Glomerular visceral epithelial cell (primary cell): ENCODE data around the gene CYP4F11.
"Not testable (repeated sequence)": the region's sequence is repeated elsewhere in the genome, so short reads cannot be mapped to it uniquely, and the experiment has no call there.

ENCODE experiments used
- DNase-seq: peaks from one replicate; pipeline ENCODE4 v3.0.0-alpha.2; 2016; ENCODE audit errors: extremely low spot score

CYP4F11 gene

GRCh38 chr19:15923702-15924101, 10.6 kb downstream of the CYP4F11 start:
- no peak for DNase-seq

- DNase-seq = no peak
Measured at GRCh38 chr19:15922021-15922420, 12.3 kb downstream of the CYP4F11 start.

GRCh38 chr19:15919243-15919642, 15.1 kb downstream of the CYP4F11 start:
- no peak for DNase-seq

- no peak for DNase-seq
Measured at GRCh38 chr19:15915109-15915508, 19.2 kb downstream of the CYP4F11 start.

GRCh38 chr19:15913830-15914229, 20.5 kb downstream of the CYP4F11 start:
- DNase-seq = no peak

GRCh38 chr19:15913384-15913783, 20.9 kb downstream of the CYP4F11 start:
- DNase-seq = no peak

GRCh38 chr19:15911599-15912235, 22.6 kb downstream of the CYP4F11 start:
- DNase-seq = no peak

GRCh38 chr19:15905026-15905425, 29.3 kb downstream of the CYP4F11 start:
- no peak for DNase-seq

GRCh38 chr19:15902898-15903297, 31.4 kb downstream of the CYP4F11 start:
- not testable (repeated sequence) for DNase-seq

- no peak for DNase-seq
Measured at GRCh38 chr19:15902254-15902653, 32.1 kb downstream of the CYP4F11 start.

GRCh38 chr19:15900504-15900903, 33.8 kb downstream of the CYP4F11 start:
- DNase-seq = no peak

- peak; percentile 13 for DNase-seq
Measured at GRCh38 chr19:15900032-15900431, 34.3 kb downstream of the CYP4F11 start.

- not testable (repeated sequence) for DNase-seq
Measured at GRCh38 chr19:15899561-15899960, 34.8 kb downstream of the CYP4F11 start.

- no peak for DNase-seq
Measured at GRCh38 chr19:15897738-15898276, 36.5 kb downstream of the CYP4F11 start, which contains the start of gene CYP4F2. Gene CYP4F2, minus strand, starts transcription at chr19:15898074. Its CDS starts 463 bp downstream, at chr19:15897611.

GRCh38 chr19:15897026-15897737, 37.1 kb downstream of the CYP4F11 start:
- no peak for DNase-seq

- DNase-seq = no peak
Measured at GRCh38 chr19:15895876-15896430, 38.4 kb downstream of the CYP4F11 start.

GRCh38 chr19:15894359-15894758, 40.0 kb downstream of the CYP4F11 start:
- DNase-seq = no peak

- DNase-seq = no peak
Measured at GRCh38 chr19:15893477-15893876, 40.9 kb downstream of the CYP4F11 start.

- no peak for DNase-seq
Measured at GRCh38 chr19:15892012-15892411, 42.3 kb downstream of the CYP4F11 start.

- DNase-seq = no peak
Measured at GRCh38 chr19:15891434-15891833, 42.9 kb downstream of the CYP4F11 start.

- not testable (repeated sequence) for DNase-seq
Measured at GRCh38 chr19:15889339-15889738, 45.0 kb downstream of the CYP4F11 start.

GRCh38 chr19:15885919-15886318, 48.4 kb downstream of the CYP4F11 start:
- no peak for DNase-seq

- no peak for DNase-seq
Measured at GRCh38 chr19:15885167-15885566, 49.2 kb downstream of the CYP4F11 start.
